A549 treated with AZD9567 at 1 μM for 4 hours (cell line): ENCODE measurements around the gene PLIN5. TPM values are rescaled to one million over a fixed set of nuclear protein-coding genes. Genes with fewer than 3 reads are reported as not detected.

ENCODE experiments used
- total RNA-seq: library from RNA; stranded (reverse); fragments of 200-300 nt; extraction: Qiagen RNA extraction; gene quantifications from 5 replicates; pipeline ENCODE4 v1.2.3, GENCODE V29; 2022; ENCODE audit not compliant: insufficient read depth

PLIN5 gene
- 0.11 to 0.26 TPM (median 0.15 TPM) in 4 of 5 replicates, not detected in the other for total RNA-seq

DNA sequence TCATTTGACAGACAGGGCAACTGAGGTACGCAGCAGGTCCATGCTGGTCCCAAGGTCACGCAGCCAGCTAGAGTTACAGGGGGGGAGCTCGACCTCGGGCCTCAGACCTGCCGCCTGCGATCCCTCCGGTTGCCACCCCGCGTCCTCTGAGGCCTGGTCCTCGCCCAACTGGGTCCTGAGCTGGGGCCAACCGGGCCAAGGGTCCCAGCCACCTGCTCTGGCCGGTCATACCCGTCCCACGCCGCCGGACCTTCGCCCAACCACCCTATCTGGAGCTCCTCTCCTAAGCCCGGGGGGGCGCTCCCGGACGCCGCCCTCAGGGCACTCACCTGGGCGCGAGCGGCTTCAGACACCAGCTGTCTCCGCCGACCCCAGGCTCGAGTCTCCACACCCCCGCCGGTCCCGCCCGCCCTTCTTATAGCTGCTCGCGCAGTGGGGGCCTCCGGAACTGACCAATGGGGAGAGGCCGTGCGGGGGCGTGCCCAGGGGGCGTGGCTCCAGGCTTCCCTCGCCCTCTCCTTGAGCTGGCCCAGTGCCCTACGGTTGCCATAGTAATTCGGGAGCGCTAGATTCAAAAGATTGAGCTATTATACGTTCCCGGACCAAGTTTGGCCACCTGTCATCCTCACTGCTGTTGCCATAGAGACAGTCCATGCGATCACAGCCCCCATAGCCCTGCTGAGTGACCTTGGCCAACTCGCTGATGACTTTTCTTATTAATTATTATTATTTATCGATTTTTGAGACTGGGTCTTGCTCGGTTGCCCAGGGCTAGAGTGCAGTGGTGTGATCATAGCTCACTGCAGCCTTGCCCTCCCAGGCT, at the start of gene PLIN5:
TSS of gene PLIN5 (minus strand) at position 389 of the 823 bp plus-strand sequence. CDS start 1,150 bp downstream, outside the sequence.

DNA sequence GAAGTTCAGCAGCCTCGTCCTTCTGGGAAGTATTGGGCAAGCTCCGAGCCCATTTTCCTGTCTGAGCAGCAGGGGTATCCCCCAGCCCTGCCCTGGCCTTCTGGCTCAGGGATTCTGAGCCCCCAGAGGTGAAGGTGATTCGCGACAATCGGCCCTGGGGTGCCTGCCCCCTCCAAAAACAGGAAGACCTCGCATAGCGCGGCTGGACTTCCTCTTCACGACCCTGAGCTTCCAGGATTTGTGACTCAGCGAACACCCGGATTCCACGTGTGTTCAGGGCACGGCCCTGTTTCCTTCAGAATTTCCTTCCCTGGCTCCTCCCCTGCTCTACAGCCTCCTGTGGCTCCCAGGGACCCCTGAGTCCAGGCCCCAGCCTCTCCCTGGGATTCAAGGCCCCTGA, 24.5 kb upstream of the PLIN5 start, which contains the start of gene SEMA6B:
TSS of gene SEMA6B (minus strand) at position 116 of the 400 bp plus-strand sequence. CDS start 1,227 bp downstream, outside the sequence.

DNA sequence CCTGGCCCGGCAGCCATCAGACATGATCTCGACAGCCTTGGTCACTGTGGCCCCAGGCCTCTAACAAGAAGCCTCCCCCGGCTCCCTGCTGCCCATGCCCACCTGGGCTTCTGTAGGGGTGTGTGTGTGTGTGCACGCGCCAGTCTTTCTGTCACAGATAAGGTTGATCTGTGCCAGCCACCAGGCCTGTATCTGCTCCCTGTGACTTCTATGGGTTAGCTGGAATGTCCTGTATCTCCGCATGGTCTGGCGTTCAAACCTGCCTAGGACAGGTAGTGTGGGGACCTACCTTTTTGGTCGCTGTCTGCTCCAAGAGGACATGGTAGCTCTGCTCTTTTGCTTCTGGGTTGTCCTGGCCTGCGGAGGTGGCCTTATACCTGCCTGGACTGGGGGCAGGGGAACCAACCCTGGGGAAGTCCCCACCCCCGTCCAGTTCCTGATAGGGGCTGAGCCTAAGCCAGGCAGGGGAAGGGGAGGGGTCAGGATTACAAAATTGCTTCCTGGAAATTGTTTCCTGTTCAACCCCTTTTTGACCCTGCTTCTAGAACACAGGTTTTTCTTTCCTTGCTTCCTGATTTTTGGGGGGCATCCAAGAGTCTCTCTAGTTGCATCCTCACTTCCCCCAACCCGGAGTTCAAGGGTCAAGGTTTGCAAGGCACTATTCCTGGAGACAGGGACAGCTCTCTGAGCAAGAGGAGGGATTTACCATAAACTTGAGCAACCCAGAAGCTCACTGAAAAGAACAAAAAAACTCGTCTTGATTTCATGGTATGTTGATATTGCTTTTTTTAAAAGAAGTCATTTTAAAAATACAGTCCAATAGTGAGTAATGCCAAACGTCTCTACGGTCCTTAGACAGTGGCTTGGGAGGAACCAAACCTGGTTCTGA, 4.9 kb upstream of the PLIN5 start, which contains the start of gene LRG1:
TSS of gene LRG1 (minus strand) at position 344 of the 889 bp plus-strand sequence. CDS start at position 321, 23 bp downstream.

DNA sequence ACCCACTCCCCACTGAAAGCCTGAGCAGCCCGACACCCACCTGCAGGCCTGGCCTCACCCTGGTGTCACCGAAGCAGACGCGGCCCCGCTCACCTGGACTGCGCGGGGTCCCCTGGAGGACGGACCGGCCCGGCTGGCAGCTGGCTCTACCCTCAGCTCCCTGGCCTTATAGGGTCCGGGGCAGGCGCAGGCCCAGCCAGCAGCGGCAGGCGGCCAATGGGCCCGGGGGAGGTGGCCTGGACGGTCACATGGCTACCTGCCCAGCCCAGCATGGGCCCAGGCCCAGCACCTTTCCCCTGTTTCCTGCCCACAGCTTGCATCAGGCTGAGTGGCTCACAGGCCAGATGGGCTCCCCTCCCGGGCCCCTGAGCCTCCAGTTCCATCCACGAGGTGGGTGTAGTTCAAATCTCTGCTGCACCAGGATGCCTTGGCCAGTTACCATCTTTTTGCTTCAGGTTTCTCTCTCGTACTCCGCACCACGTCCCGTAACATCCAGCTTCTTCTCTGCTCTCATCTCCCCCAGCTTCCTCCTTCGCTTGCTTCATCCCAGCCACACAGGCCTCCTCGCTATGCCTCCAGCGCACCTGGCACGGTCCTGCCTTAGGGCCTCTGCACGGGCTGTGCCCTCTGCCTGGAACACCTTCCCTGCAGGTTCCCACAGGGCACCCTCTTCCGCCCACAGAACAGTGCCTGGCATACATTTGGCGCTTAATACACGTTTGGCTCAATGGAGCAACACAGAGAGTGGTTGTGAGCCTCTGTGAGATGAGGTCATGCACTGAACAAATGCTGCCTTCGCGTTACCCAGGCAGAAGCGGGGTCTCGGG, 16.5 kb downstream of the PLIN5 start, which contains the start of gene PLIN4:
TSS of gene PLIN4 (minus strand) at position 142 of the 827 bp plus-strand sequence. CDS start 214 bp downstream, outside the sequence.

Other genes starting within 250 kb of the PLIN5 start
- not detected in 5 replicates for gene TMIGD2, start 232.8 kb downstream of the PLIN5 start, total RNA-seq
- gene FSD1, start 230.6 kb downstream of the PLIN5 start, total RNA-seq = 4.1 to 8.8 TPM (median 7.8 TPM) in 5 replicates
- 0.08 TPM in 1 of 5 replicates, not detected in the others for gene STAP2, start 196.4 kb downstream of the PLIN5 start, total RNA-seq
- gene MPND, start 191.7 kb downstream of the PLIN5 start, total RNA-seq = 8.7 to 11.5 TPM (median 9.6 TPM) in 5 replicates
- 46.8 to 63.3 TPM (median 59.2 TPM) in 5 replicates for gene SH3GL1, start 134.7 kb downstream of the PLIN5 start, total RNA-seq
- 21.3 to 23.7 TPM (median 22.3 TPM) in 5 replicates for gene CHAF1A, start 132.6 kb downstream of the PLIN5 start, total RNA-seq
- gene UBXN6, start 77.4 kb downstream of the PLIN5 start, total RNA-seq = 56.1 to 61.9 TPM (median 57.8 TPM) in 5 replicates
- 22.6 to 33.1 TPM (median 27.5 TPM) in 5 replicates for gene HDGFL2, start 62.9 kb downstream of the PLIN5 start, total RNA-seq
- 0.08 to 0.14 TPM (median 0.09 TPM) in 4 of 5 replicates, not detected in the other for gene PLIN4, start 16.7 kb downstream of the PLIN5 start, total RNA-seq
- gene LRG1, start 4.8 kb upstream of the PLIN5 start, total RNA-seq = 0.07 to 0.23 TPM (median 0.22 TPM) in 3 of 5 replicates, not detected in the others
- gene SEMA6B, start 24.5 kb upstream of the PLIN5 start, total RNA-seq = 4.6 to 6.0 TPM (median 5.2 TPM) in 5 replicates
- 3.1 to 4.6 TPM (median 4.1 TPM) in 5 replicates for gene TNFAIP8L1, start 104.3 kb upstream of the PLIN5 start, total RNA-seq
- 103 to 139 TPM (median 138 TPM) in 5 replicates for gene MYDGF, start 135.1 kb upstream of the PLIN5 start, total RNA-seq
- gene DPP9, start 188.6 kb upstream of the PLIN5 start, total RNA-seq = 48.1 to 60.1 TPM (median 57.2 TPM) in 5 replicates